HepG2 (cell line): ENCODE measurements around the gene PARP8.

Source experiments
- DNMT1 ChIP-seq: sonication (generic); formaldehyde crosslinking; IDR thresholded peaks from 2 replicates; pipeline ENCODE4 v1.5.1; 2020; ENCODE audit warnings: mild to moderate bottlenecking, missing genetic modification reagents
- GFI1 ChIP-seq: sonication (generic); formaldehyde crosslinking; IDR thresholded peaks from 2 replicates; pipeline ENCODE4 v1.5.0; 2020; ENCODE audit warnings: missing genetic modification reagents, mild to moderate bottlenecking, borderline replicate concordance
- TF ChIP-seq, protein P1 (sequence below): sonication (generic); formaldehyde crosslinking; IDR thresholded peaks from 2 replicates; pipeline ENCODE4 v1.4.0; 2020; ENCODE audit warnings: mild to moderate bottlenecking, missing genetic modification reagents

DNA sequence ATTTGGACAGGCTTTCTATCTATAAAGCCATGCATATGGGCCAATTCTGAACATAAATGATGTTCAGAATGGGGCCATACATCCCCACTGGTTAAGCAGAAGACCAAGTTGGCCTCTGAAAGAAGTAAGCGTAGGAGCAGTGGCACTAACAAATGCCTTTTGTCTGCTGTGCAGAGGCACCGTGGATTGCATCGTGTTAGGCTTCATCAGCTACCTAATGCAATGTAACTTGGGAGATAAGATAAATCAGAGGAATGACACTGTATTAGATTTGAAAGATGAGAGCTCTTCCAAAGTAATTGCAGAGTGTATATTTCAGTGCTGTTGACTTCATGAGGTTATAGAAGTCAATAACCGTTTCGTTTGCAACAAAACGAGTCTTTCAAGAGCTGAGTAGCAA is 148.1 kb downstream of the PARP8 start:
- TF ChIP-seq DNMT1 (no peak), GFI1 (CRISPR knock-in tag) (no peak)
- TF ChIP-seq, protein P1, sequence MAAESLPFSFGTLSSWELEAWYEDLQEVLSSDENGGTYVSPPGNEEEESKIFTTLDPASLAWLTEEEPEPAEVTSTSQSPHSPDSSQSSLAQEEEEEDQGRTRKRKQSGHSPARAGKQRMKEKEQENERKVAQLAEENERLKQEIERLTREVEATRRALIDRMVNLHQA (CRISPR knock-in tag): no peak
